ENCODE results near the gene NCS1. TPM values are rescaled to one million over a fixed set of nuclear protein-coding genes. Genes with fewer than 3 reads are reported as not detected.

Gene NCS1
- total and polyA plus RNA-seq, 9 of the 15 experiments (the other 6 are each of a cell fraction or from before 2014, with no cell fraction given), result 0.28 to 27.0 (median 9.6) TPM

- Histone ChIP-seq H3K27me3 (ENCODE audit: control insufficient read depth in 2 of 2, insufficient read depth in 2 of 2, low read length in 2 of 2) (no peaks in the 10 kb centered on the region), H3K9me1 (ENCODE audit: control insufficient read depth, insufficient read depth, low read length) (no peaks in the 10 kb centered on the region), H3K4me2 (ENCODE audit: insufficient read depth, low read length) (no peak overlapping the region), H3K9ac (ENCODE audit: insufficient read depth in 1 of 2, low read depth in 2 of 2, low read length in 2 of 2) (no peak overlapping the region), H3K79me2 (ENCODE audit: control insufficient read depth, insufficient read depth, low read length) (no peaks in the 10 kb centered on the region), H3K9me3 (replicated peaks; ENCODE audit: control insufficient read depth, insufficient read depth, low read depth, low read length) (no peaks in the 10 kb centered on the region), H3K27ac (ENCODE audit: extremely low read depth, low read depth, low read length) (no peak overlapping the region), H4K20me1 (replicated peaks; ENCODE audit: control insufficient read depth, insufficient read depth, low read length) (0 out of 2 replicates have a peak, but pooled peaks cover 4% of the 10 kb centered on the region), H2AFZ (ENCODE audit: low read depth, low read length) (no peak overlapping the region), H3K4me1 (replicated peaks in 1 of 2; ENCODE audit: control insufficient read depth in 2 of 2, insufficient read depth in 2 of 2, low read length in 2 of 2) (peaks cover 9 to 28% of the 10 kb centered on the region in 2 experiments; a peak in 4 of 5 replicates), H3K36me3 (ENCODE audit: control insufficient read depth, insufficient read depth, low read length) (peaks cover 23% of the 10 kb centered on the region; the same call in 2 of the 3 replicates), H3K4me3 (no peak overlapping the region)
- no TSS peak for BruUV-seq (replicated peaks)
- ChIA-PET CTCF (ENCODE audit: low intra/inter-chr PET ratio) (interaction anchor here (1.3 kb wide), 1 partner anchor 127 kb away, joined by 3 read pairs; no protein-coding TSS in a partner anchor), POLR2A (no interaction called here)
- no peak for FAIRE-seq
- in situ Hi-C loops (cut with MboI) (no loop called here), intact Hi-C loops (cut with micrococcal nuclease) (no loop called here)
- no peak for DNase-seq (ENCODE audit: extremely low read depth in 1 of 4, low spot score in 3 of 4)
- TF ChIP-seq XRCC4 (IDR thresholded peaks at IDR 0.05; ENCODE audit: extremely low read depth, insufficient read depth, insufficient read length) (no peak), ZFX (CRISPR knock-in tag; IDR thresholded peaks at IDR 0.05) (no peak), SMARCC2 (IDR thresholded peaks at IDR 0.05; ENCODE audit: low read depth) (no peak), KDM4B (IDR thresholded peaks at IDR 0.05; ENCODE audit: borderline replicate concordance in 2 of 2, low read depth in 1 of 2) (no peak), HMBOX1 (IDR thresholded peaks at IDR 0.05) (no peak), ETV6 (IDR thresholded peaks at IDR 0.05; ENCODE audit: borderline replicate concordance in 1 of 2, low read depth in 2 of 2, low read length in 1 of 2) (no peak), ETV6 (CRISPR knock-in tag; IDR thresholded peaks at IDR 0.05; ENCODE audit: borderline replicate concordance) (no peak)
- 84% methylated on average over 7 of the region's 8 CpGs for WGBS (ENCODE audit: insufficient coverage, low coverage, missing lambda C conversion rate)
- ATAC-seq, result no peak
Measured at GRCh38 chr9:130233587-130233945, 61.4 kb downstream of the NCS1 start.

Measured in K562 (cell line).